Fibroblast of mammary gland (primary cell): ENCODE data around the gene NFKBIE.
"Not testable (repeated sequence)": the region's sequence is repeated elsewhere in the genome, so short reads cannot be mapped to it uniquely, and the experiment has no call there.

Experiments
- DNase-seq: peaks from one replicate; pipeline ENCODE4 v3.0.0-alpha.2; 2010; ENCODE audit warnings: low read depth
- H3K4me3 ChIP-seq: 2 replicates; pipeline ENCODE4 v1.5.1; 2011; ENCODE audit warnings: low read depth, mild to moderate bottlenecking, low read length, moderate library complexity; ENCODE audit not compliant: control insufficient read depth
- TF ChIP-seq, protein P1 (sequence below): conservative IDR thresholded peaks from 2 replicates; pipeline ENCODE4 v1.5.1; 2011; ENCODE audit warnings: low read depth, low read length, inconsistent platforms; ENCODE audit not compliant: control insufficient read depth, insufficient read depth

NFKBIE gene

DNA sequence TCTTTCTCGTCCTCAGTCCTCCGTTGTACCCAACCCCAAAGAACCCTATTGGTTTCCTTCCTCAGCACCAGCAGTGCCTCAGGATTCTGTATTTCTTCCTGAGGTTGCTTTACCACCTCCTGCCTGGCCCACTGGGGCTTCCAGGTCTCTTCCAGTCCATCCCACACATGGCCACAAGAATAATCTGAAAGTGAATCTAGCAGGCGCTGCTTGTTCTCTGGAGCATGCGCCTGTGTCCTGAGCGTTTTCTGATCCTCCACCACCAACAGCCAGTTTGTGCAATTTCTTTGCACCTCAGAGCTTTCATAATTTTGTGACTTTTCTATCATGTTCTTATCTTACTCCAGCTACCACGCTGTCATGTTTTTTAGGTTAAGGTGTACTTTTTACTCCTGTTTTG is 30.1 kb downstream of the NFKBIE start:
- TF ChIP-seq, protein P1, sequence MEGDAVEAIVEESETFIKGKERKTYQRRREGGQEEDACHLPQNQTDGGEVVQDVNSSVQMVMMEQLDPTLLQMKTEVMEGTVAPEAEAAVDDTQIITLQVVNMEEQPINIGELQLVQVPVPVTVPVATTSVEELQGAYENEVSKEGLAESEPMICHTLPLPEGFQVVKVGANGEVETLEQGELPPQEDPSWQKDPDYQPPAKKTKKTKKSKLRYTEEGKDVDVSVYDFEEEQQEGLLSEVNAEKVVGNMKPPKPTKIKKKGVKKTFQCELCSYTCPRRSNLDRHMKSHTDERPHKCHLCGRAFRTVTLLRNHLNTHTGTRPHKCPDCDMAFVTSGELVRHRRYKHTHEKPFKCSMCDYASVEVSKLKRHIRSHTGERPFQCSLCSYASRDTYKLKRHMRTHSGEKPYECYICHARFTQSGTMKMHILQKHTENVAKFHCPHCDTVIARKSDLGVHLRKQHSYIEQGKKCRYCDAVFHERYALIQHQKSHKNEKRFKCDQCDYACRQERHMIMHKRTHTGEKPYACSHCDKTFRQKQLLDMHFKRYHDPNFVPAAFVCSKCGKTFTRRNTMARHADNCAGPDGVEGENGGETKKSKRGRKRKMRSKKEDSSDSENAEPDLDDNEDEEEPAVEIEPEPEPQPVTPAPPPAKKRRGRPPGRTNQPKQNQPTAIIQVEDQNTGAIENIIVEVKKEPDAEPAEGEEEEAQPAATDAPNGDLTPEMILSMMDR = no peak
- no peak overlapping the region for H3K4me3 ChIP-seq
- no peak for DNase-seq

DNA sequence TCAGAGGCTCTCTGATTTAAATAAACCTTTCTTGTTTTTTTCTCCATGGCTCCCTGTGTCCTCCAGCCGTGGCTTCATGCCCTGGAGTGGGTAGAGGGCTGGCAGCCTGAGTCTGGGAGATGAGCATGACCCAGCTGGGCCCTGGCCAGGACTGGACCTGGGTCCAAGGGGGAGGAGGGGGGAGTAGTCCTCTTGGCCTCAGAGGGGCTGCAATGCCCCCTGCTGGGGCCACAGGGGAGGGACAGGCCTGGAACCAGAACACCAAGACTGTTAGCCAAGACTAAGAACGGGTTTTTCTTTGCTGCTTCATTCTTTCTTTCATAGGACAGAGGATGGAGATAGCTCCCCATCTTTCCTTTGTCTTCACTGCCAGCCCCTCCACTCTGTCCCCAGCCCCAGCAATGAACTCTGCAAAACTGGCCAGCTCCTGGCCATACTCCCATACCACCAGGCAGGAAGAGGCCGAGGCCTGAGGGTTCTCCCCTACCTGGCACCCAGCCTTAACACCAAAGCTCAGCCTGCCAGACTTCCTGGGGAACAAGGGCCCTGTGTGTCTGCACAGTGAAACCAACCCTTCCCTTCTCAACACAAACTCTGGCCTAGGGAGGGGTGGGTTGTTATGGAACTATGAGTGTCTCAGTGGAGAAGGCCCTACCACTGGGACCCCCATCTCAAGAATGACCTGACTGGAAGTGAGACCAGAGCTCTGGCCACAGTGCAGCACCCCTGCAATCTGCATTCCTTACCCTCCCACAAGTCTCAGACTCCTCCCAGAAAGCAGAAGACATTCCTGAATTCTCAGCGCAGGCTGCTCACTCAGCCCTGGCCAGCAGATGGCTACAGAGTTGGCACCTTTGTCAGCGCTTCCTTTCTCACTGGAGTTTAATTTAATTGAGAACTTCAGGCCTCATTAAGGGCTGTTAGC is 31.0 kb downstream of the NFKBIE start:
- TF ChIP-seq, protein P1 = peak; percentile 88
- DNase-seq = peak; percentile 79
- no peak overlapping the region for H3K4me3 ChIP-seq

DNA sequence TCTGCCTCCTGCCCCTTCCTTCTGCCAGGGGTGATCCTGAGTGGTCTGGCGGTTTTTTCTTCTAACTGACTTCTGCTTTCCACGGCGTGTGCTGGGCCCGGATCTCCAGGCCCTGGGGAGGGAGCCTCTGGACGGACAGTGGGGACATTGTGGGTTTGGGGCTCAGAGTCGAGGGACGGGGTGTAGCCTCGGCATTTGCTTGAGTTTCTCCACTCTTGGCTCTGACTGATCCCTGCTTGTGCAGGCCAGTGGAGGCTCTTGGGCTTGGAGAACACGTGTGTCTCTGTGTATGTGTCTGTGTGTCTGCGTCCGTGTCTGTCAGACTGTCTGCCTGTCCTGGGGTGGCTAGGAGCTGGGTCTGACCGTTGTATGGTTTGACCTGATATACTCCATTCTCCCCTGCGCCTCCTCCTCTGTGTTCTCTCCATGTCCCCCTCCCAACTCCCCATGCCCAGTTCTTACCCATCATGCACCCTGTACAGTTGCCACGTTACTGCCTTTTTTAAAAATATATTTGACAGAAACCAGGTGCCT is 31.7 kb downstream of the NFKBIE start:
- TF ChIP-seq, protein P1 = no peak
- H3K4me3 ChIP-seq = no peak overlapping the region
- no peak for DNase-seq

DNA sequence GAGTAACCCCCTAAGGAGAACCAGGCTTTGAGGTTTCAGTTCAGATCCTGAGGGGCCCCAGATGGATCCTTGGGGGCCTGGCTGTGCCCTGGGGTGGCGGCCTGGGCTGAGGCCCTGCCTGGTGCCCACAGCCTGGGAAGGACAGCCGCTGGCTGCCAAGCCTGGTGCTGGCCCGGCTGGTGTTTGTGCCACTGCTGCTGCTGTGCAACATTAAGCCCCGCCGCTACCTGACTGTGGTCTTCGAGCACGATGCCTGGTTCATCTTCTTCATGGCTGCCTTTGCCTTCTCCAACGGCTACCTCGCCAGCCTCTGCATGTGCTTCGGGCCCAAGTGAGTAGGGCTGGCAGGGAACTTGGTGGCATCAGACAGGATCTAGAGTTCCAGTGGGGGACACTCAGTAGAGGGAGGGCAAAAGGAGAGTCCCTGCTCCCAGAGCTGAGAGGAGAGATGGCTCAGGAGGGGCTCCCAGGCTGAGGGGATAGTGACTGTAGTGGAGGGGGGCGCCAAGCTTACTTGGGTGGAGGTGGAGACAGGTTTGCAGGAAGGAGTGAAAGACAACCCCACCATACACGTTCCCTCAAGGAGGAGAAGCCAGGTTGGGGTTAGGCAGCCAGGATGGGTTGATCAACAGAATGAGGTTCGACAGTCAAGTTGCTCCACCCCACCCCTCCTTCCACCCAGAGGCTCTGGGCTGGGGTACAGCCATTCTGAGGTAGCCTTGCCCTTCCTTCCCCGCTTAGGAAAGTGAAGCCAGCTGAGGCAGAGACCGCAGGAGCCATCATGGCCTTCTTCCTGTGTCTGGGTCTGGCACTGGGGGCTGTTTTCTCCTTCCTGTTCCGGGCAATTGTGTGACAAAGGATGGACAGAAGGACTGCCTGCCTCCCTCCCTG is 32.4 kb downstream of the NFKBIE start:
- no peak for DNase-seq
- no peak overlapping the region for H3K4me3 ChIP-seq

DNA sequence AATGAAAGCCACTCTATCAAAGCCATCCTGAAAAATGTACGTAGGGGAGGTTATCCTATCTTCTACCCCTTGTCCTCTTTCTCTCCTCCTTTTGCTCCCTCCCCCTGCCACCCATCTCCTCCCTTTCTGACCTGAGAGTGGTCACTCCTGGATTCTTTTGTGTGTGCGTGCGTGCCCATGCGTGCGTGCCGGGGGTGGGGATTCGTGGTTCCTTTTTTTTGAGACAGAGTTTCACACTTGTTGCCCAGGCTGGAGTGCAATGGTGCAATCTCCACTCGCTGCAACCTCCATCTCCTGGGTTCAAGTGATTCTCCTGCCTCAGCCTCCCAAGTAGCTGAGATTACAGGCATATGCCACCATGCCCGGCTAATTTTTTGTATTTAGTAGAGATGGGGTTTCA is 33.9 kb downstream of the NFKBIE start:
- not testable (repeated sequence) for DNase-seq, H3K4me3 ChIP-seq

More for the DNA sequence above, 32.4 kb downstream of the NFKBIE start:
- TF ChIP-seq, protein P1 = no peak

DNA sequence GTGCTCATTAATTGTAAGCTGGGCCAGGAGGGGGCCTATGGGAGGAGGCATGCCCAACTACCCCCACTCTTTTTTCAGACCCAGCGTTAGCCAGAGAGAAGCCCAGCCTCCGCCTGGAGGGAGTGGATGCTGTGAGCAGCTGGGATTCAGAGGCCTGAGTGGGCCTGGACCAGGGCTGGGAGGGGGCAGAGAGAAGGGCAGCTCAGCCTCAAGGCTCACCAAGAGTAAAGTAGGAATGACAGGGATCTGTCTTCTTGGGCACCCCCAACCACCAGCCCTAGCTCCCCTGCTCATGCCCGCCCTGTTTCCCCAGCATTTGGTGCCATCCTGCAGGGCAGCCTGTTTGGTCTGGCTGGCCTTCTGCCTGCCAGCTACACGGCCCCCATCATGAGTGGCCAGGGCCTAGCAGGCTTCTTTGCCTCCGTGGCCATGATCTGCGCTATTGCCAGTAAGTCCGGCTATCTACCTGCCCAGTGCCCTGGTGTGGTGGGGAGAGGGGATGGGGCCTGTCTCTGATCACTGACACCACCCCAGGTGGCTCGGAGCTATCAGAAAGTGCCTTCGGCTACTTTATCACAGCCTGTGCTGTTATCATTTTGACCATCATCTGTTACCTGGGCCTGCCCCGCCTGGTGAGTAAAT is 35.2 kb downstream of the NFKBIE start:
- DNase-seq = no peak
- TF ChIP-seq, protein P1 = no peak
- H3K4me3 ChIP-seq = no peak overlapping the region
